ENCODE results near the gene AKR7A3. TPM values are rescaled to one million over a fixed set of nuclear protein-coding genes. Genes with fewer than 3 reads are reported as not detected.

AKR7A3 gene
- total RNA-seq, 1 donor from 2014 or later: 0.20 TPM

GRCh38 chr1:19239876-19240275, 48.7 kb downstream of the AKR7A3 start:
- Mint-ChIP-seq H3K4me3 (ENCODE audit: unreplicated experiment) (no peak overlapping the region), H3K9me3 (ENCODE audit: unreplicated experiment) (no peaks in the 10 kb centered on the region), H3K27ac (ENCODE audit: unreplicated experiment) (no peak overlapping the region), H3K27me3 (ENCODE audit: low read depth, unreplicated experiment) (no peaks in the 10 kb centered on the region), H3K36me3 (ENCODE audit: low read depth, unreplicated experiment) (peaks cover 43% of the 10 kb centered on the region), H3K4me1 (ENCODE audit: low read depth, unreplicated experiment) (no peaks in the 10 kb centered on the region)
- Histone ChIP-seq H3K9me3 (ENCODE audit: insufficient read depth, low read depth, low read length) (no peaks in the 10 kb centered on the region), H3K27ac (ENCODE audit: low read depth, low read length) (no peak overlapping the region), H3K36me3 (ENCODE audit: insufficient read depth, low read length) (peaks cover 65% of the 10 kb centered on the region), H2AFZ (ENCODE audit: low read depth, low read length) (no peak overlapping the region), H3K79me2 (ENCODE audit: insufficient read depth, low read length) (no peaks in the 10 kb centered on the region), H3K4me1 (ENCODE audit: insufficient read depth, low read length) (no peaks in the 10 kb centered on the region), H3K4me3 (ENCODE audit: insufficient read depth, low read depth, low read length) (no peak overlapping the region), H3K27me3 (ENCODE audit: insufficient read depth, low read length) (no peaks in the 10 kb centered on the region), H4K20me1 (ENCODE audit: insufficient read depth, low read length) (peaks cover 19% of the 10 kb centered on the region), H3K9ac (ENCODE audit: low read length) (no peak overlapping the region), H3K4me2 (ENCODE audit: low read length) (no peak overlapping the region)
- FAIRE-seq: no peak
- no peak for DNase-seq (ENCODE audit: low read depth)
- TF ChIP-seq CTCF (IDR thresholded peaks at IDR 0.05; ENCODE audit: insufficient read depth, low read depth, low read length): no peak

GRCh38 chr1:19234224-19234623, 54.3 kb downstream of the AKR7A3 start:
- Histone ChIP-seq H3K36me3 (ENCODE audit: insufficient read depth, low read length) (peaks cover 64% of the 10 kb centered on the region), H3K9me3 (ENCODE audit: insufficient read depth, low read depth, low read length) (no peaks in the 10 kb centered on the region), H3K9ac (ENCODE audit: low read length) (no peak overlapping the region), H3K79me2 (ENCODE audit: insufficient read depth, low read length) (no peaks in the 10 kb centered on the region), H3K27me3 (ENCODE audit: insufficient read depth, low read length) (no peaks in the 10 kb centered on the region), H3K4me2 (ENCODE audit: low read length) (no peak overlapping the region), H3K4me1 (ENCODE audit: insufficient read depth, low read length) (no peaks in the 10 kb centered on the region), H3K27ac (ENCODE audit: low read depth, low read length) (no peak overlapping the region), H2AFZ (ENCODE audit: low read depth, low read length) (no peak overlapping the region), H3K4me3 (ENCODE audit: insufficient read depth, low read depth, low read length) (no peak overlapping the region), H4K20me1 (ENCODE audit: insufficient read depth, low read length) (peaks cover 8% of the 10 kb centered on the region)
- H3K27me3 Mint-ChIP-seq (ENCODE audit: low read depth, unreplicated experiment): no peaks in the 10 kb centered on the region
- TF ChIP-seq CTCF (IDR thresholded peaks at IDR 0.05; ENCODE audit: insufficient read depth, low read depth, low read length) (no peak), EZH2 (IDR thresholded peaks at IDR 0.05; ENCODE audit: insufficient read depth, low read length) (no peak)
- no peaks in the 10 kb centered on the region for H3K9me3 Mint-ChIP-seq (ENCODE audit: unreplicated experiment)
- no peak for DNase-seq (ENCODE audit: low read depth)
- no peak overlapping the region for H3K4me3 Mint-ChIP-seq (ENCODE audit: unreplicated experiment)
- H3K36me3 Mint-ChIP-seq (ENCODE audit: low read depth, unreplicated experiment): peaks cover 33% of the 10 kb centered on the region
- no peak for FAIRE-seq
- H3K27ac Mint-ChIP-seq (ENCODE audit: unreplicated experiment): no peak overlapping the region
- no peaks in the 10 kb centered on the region for H3K4me1 Mint-ChIP-seq (ENCODE audit: low read depth, unreplicated experiment)

Other genes with a start within 250 kb of the AKR7A3 start
- gene UBR4, start 78.5 kb downstream of the AKR7A3 start, total RNA-seq: 133 and 153 TPM in 2 replicates
- 89.3 and 92.9 TPM in 2 replicates for gene EMC1, start 37.2 kb downstream of the AKR7A3 start, total RNA-seq
- 37.9 and 41.0 TPM in 2 replicates for gene MRTO4, start 37.0 kb downstream of the AKR7A3 start, total RNA-seq
- gene AKR7A2, start 23.4 kb upstream of the AKR7A3 start, total RNA-seq: 30.3 and 33.9 TPM in 2 replicates
- gene SLC66A1, start 23.6 kb upstream of the AKR7A3 start, total RNA-seq: 17.4 and 21.5 TPM in 2 replicates
- gene CAPZB, start 196.8 kb upstream of the AKR7A3 start, total RNA-seq: 458 and 459 TPM in 2 replicates

All from astrocyte (in vitro differentiated cells and primary cell).